ENCODE data around the gene MIX23. TPM values are rescaled to one million over a fixed set of nuclear protein-coding genes. Genes with fewer than 3 reads are reported as not detected.

Gene MIX23
- polyA plus RNA-seq, 1 experiment: 21.7 TPM

DNA sequence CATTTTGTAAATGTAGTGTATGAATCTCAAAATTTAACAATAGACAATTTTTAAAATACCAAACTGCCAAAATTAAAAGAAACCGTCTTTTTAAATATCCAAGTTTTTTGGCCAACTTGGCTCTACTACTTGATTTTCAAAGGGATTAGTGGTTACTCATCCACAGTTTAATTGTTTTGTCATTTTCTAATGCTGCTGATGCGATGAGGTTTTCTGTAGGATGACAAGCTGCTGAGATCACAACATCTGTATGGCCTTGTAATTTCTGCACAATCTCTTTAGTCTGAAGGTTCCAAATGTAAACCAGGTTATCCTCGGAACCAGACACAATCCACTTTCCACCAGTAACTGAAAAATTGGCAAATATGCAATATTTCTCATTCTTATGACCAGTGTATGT, 31.4 kb upstream of the MIX23 start:
- no peak for DNase-seq (ENCODE audit: low read depth, low spot score)
- POLR2A ChIA-PET: no interaction called here
- TF ChIP-seq CTCF (IDR thresholded peaks at IDR 0.05; ENCODE audit: low read depth, low read length): no peak
- CTCF ChIA-PET: no interaction called here
- Histone ChIP-seq H3K4me3 (ENCODE audit: low read depth, low read length) (no peak overlapping the region), H3K27me3 (ENCODE audit: control insufficient read depth, insufficient read depth, low read length) (no peaks in the 10 kb centered on the region), H3K9me3 (ENCODE audit: control insufficient read depth, insufficient read depth, low read length) (no peaks in the 10 kb centered on the region), H3K27ac (ENCODE audit: low read depth, low read length) (no peak overlapping the region)

DNA sequence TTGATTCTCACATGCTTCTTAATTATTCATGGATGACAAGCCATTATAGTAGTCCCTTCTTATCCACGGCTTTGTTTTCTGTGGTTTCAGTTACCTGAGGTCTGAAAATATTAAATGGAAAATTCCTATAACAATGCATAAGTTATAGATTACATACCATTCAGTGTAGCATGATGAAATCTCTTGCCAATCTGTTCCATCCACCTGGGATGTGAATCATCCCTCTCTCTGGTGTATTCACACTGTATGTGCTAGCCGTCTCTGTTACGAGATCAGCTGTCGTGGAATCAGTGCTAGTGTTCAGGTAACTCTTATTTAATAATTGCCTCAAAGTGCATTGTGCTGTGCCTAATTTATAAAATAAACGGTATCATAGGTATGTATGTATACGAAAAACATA, 27.6 kb upstream of the MIX23 start:
- no peaks in the 10 kb centered on the region for H3K27me3 ChIP-seq (ENCODE audit: control insufficient read depth, insufficient read depth, low read length)
- no peak overlapping the region for H3K27ac ChIP-seq (ENCODE audit: low read depth, low read length)
- ChIA-PET CTCF (interaction anchor here (1.2 to 2.8 kb wide), 4 partner anchors 18 to 269 kb away, joined by 5 to 12 read pairs (median 5); partner anchors contain the start of gene FAM162A), POLR2A (no interaction called here)
- no peak for TF ChIP-seq CTCF (IDR thresholded peaks at IDR 0.05; ENCODE audit: low read depth, low read length)
- no peak overlapping the region for H3K4me3 ChIP-seq (ENCODE audit: low read depth, low read length)
- no peaks in the 10 kb centered on the region for H3K9me3 ChIP-seq (ENCODE audit: control insufficient read depth, insufficient read depth, low read length)
- no peak for DNase-seq (ENCODE audit: low read depth, low spot score)

GRCh38 chr3:122410111-122410510, 27.1 kb upstream of the MIX23 start:
- Histone ChIP-seq H3K4me3 (ENCODE audit: low read depth, low read length) (no peak overlapping the region), H3K27ac (ENCODE audit: low read depth, low read length) (no peak overlapping the region), H3K9me3 (ENCODE audit: control insufficient read depth, insufficient read depth, low read length) (no peaks in the 10 kb centered on the region), H3K27me3 (ENCODE audit: control insufficient read depth, insufficient read depth, low read length) (no peaks in the 10 kb centered on the region)
- no peak for DNase-seq (ENCODE audit: low read depth, low spot score)
- CTCF ChIA-PET: interaction anchor here (1.2 to 3.8 kb wide), 2 partner anchors 18 to 269 kb away, joined by 5 to 36 read pairs; no protein-coding TSS in a partner anchor
- no peak for TF ChIP-seq CTCF (IDR thresholded peaks at IDR 0.05; ENCODE audit: low read depth, low read length)
- POLR2A ChIA-PET: no interaction called here

DNA sequence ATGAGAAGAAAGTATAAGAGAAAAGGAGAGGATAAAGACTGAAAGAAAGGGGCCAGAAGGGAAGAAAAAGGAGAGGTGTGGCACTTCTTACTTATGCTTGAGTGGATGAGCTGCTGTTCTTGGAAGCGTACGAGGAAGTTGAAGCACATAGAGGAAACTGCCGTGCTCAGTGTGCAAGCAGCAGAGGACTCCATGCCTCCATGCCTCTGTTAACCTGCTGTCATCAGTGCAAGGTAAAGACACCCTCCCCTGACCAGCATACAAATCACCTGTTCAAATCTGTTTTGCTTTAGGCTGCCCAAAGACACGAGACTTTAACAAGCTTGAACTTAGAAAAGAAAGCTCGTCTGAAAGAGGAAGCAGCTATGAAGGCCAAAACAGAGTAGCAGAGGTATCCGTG, 26.4 kb upstream of the MIX23 start:
- Histone ChIP-seq H3K4me3 (ENCODE audit: low read depth, low read length) (no peak overlapping the region), H3K27ac (ENCODE audit: low read depth, low read length) (no peak overlapping the region), H3K27me3 (ENCODE audit: control insufficient read depth, insufficient read depth, low read length) (no peaks in the 10 kb centered on the region), H3K9me3 (ENCODE audit: control insufficient read depth, insufficient read depth, low read length) (no peaks in the 10 kb centered on the region)
- DNase-seq (ENCODE audit: low read depth, low spot score): no peak
- ChIA-PET CTCF (interaction anchor here (1.2 to 3.8 kb wide), 2 partner anchors 17 to 270 kb away, joined by 5 to 36 read pairs; no protein-coding TSS in a partner anchor), POLR2A (no interaction called here)
- TF ChIP-seq CTCF (IDR thresholded peaks at IDR 0.05; ENCODE audit: low read depth, low read length): no peak

GRCh38 chr3:122407946-122408345, 24.9 kb upstream of the MIX23 start:
- Histone ChIP-seq H3K27ac (ENCODE audit: low read depth, low read length) (no peak overlapping the region), H3K27me3 (ENCODE audit: control insufficient read depth, insufficient read depth, low read length) (no peaks in the 10 kb centered on the region), H3K9me3 (ENCODE audit: control insufficient read depth, insufficient read depth, low read length) (no peaks in the 10 kb centered on the region), H3K4me3 (ENCODE audit: low read depth, low read length) (no peak overlapping the region)
- TF ChIP-seq CTCF (IDR thresholded peaks at IDR 0.05; ENCODE audit: low read depth, low read length): no peak
- POLR2A ChIA-PET: no interaction called here
- no peak for DNase-seq (ENCODE audit: low read depth, low spot score)
- CTCF ChIA-PET: interaction anchor here (0.6 to 3.8 kb wide), 2 partner anchors 15 to 58 kb away, joined by 3 to 36 read pairs; no protein-coding TSS in a partner anchor
